ENCODE data around the gene PKDCC. TPM values are rescaled to one million over a fixed set of nuclear protein-coding genes. Genes with fewer than 3 reads are reported as not detected.

Gene PKDCC
- total RNA-seq, 1 experiment from 2014 or later = 4.1 TPM

DNA sequence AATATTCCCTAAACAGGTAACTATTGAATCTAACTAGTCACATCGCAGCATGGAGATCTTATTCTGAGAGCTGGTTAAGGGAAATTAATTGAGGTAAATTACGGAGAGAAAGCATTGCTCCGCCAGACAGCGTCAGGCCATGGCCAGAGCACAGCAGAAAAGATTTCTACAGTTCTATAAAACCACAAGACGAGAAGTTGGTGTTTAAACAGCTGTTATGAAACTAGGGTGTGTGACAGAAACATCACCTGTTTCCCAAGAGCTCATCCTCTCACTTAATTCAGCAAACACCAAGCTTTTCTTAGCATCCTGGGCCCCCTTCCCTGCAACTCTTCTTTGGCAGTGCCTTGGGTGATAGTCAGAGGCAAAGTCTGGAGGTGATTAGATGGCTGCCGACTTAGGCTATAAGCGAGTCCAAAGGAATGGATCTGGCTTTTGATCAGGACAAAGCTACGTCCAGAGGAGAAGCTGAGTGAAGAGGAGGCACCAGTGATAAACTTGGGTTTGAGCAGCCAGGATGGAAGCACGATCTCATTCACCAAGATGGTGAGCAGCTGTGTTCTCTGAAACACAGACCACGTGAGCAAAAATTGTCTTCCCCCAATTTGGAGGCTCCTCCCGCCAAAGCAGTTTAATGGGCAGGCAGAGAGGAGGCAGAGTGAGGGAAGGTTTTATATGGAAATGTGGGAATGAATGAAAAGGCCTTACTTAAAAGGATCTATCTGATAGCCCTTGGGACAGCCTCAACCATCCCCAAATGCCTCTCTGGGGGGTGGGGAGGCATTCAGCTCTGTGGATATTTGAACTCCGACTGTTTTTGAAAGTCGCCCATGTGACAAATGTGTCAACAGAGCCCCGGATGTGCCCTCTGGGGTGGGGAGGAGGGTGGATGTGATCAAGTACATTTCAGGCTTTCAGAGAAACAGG is 57.8 kb downstream of the PKDCC start:
- no peak for DNase-seq (ENCODE audit: low read depth)

DNA sequence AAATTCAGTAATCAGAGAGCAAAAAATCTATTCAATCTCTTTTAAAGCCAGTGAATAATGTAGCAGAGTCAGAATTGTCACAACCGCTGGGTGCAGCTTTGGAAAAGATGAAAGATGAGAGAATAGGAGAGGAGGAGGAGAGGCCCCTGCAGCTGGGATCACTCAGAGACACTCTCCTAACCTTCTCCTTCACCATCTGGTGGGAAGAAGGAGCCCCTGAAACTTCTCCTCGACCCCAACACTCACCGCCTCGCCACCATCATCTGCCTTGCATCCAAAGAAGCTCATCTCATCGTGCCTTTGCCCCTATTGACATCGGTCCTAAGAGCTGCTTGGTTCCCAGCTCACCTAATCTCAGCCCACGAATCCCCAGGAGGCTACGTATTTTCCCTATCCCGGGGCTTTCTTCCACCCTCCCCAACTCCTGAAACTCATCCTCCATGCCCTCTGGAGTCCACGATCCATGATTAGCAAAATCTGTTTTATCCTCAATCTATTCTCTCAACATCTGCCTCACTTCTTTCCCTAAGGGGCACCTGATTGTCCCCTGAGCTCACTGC is 58.5 kb downstream of the PKDCC start:
- no peak for DNase-seq (ENCODE audit: low read depth)

DNA sequence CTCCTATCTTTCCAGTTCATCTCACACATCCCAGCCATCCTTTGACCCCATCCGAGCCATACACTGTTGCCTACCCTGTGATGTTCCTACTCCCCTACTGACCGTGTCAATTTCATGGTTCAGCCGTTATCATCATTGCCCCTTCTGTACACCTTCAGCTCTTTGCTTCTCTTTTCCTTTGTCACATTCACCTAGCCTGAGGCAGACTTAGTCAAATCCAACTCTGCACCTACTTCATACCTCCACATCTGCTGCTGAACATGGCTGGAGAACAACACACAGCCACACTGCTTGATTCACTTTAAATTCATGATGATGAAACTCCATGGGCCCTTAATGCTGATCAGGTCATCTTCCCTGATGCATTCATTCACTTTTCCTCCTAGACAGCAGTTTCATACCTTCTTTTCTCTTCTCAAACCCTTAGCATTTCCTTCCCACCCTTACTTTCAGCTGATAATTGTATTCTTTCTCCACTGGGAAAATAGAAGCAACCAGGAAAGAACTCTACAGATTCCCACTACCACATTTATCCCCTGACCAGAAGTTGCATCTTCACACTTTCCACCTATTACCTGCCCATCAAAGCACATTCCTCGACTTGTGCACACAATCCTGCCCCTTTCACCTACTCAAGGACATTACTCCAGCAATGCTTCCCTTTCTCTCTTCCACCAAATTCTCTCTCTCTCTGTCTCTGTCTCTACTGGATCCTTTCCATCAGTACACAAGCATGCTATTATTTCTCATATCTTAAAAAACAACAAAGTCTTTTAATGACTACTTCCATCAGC is 59.6 kb downstream of the PKDCC start:
- DNase-seq (ENCODE audit: low read depth) = no peak

Other genes with a start within 250 kb of the PKDCC start
- gene EML4, start 121.3 kb downstream of the PKDCC start, total RNA-seq (2014; rRNA removed; shearing (Covaris generic)) = 27.5 and 36.7 TPM in 2 replicates

All from M059J (cell line).